NCI-H1930 (cell line): ENCODE measurements around the gene HOXC11.
A peak's percentile ranks its signal among the peaks of the same experiment; 100 is the strongest.

ENCODE experiments used
- DNase-seq, 2 experiments: peaks; one replicate each; lab custom pipeline; 2025; lab: John Stamatoyannopoulos, UW

Gene HOXC11

GRCh38 chr12:53972722-53973235, at the start of gene HOXC11:
Gene HOXC11 (plus strand): TSS chr12:53973126. CDS start chr12:53973242, 116 bp downstream.
- no peak for DNase-seq

- no peak for DNase-seq
Observed at GRCh38 chr12:53924521-53925405, 48.2 kb upstream of the HOXC11 start.

- no peak for DNase-seq
Observed at GRCh38 chr12:53927220-53928029, 45.5 kb upstream of the HOXC11 start.

- no peak for DNase-seq
Observed at GRCh38 chr12:53928054-53928835, 44.7 kb upstream of the HOXC11 start.

GRCh38 chr12:53929527-53929926, 43.4 kb upstream of the HOXC11 start:
- no peak for DNase-seq

GRCh38 chr12:53930591-53931255, 42.2 kb upstream of the HOXC11 start:
- no peak for DNase-seq

GRCh38 chr12:53931844-53932581, 40.9 kb upstream of the HOXC11 start:
- no peak for DNase-seq

GRCh38 chr12:53932915-53933314, 40.0 kb upstream of the HOXC11 start:
- DNase-seq, result no peak

- DNase-seq, result no peak
Observed at GRCh38 chr12:53935383-53936341, 37.3 kb upstream of the HOXC11 start.

- DNase-seq, result no peak
Observed at GRCh38 chr12:53937099-53937498, 35.8 kb upstream of the HOXC11 start.

GRCh38 chr12:53937596-53938325, 35.2 kb upstream of the HOXC11 start:
- no peak for DNase-seq

GRCh38 chr12:53938326-53939140, 34.4 kb upstream of the HOXC11 start, which contains the start of gene HOXC13:
Gene HOXC13 (plus strand): TSS chr12:53938831. CDS start chr12:53938907, 76 bp downstream.
- peak; percentile 84 to 85 for DNase-seq

GRCh38 chr12:53939141-53940108, 33.5 kb upstream of the HOXC11 start:
- DNase-seq, result no peak

- DNase-seq, result no peak
Observed at GRCh38 chr12:53940443-53941014, 32.4 kb upstream of the HOXC11 start.

- DNase-seq, result no peak
Observed at GRCh38 chr12:53941187-53941586, 31.7 kb upstream of the HOXC11 start.

- DNase-seq, result no peak
Observed at GRCh38 chr12:53941750-53942149, 31.2 kb upstream of the HOXC11 start.
